Activated T-cell treated with anti-CD3 and anti-CD28 coated beads for 48 hours (primary cell): Measurements from ENCODE around the gene SERINC2.
"Not testable (repeated sequence)": the region's sequence is repeated elsewhere in the genome, so short reads cannot be mapped to it uniquely, and the experiment has no call there.

ENCODE experiments used
- DNase-seq: peaks from one replicate; pipeline ENCODE4 v3.0.0-alpha.2; 2020; ENCODE audit warnings: low read depth

The SERINC2 gene

GRCh38 chr1:31471452-31472313 lies 58.7 kb downstream of the SERINC2 start:
- peak; percentile 3 for DNase-seq

- DNase-seq: not testable (repeated sequence)
Measured at GRCh38 chr1:31472314-31472651, 59.3 kb downstream of the SERINC2 start.

GRCh38 chr1:31472673-31473072 lies 59.7 kb downstream of the SERINC2 start:
- DNase-seq: not testable (repeated sequence)

- not testable (repeated sequence) for DNase-seq
Measured at GRCh38 chr1:31473508-31473907, 60.5 kb downstream of the SERINC2 start.

- not testable (repeated sequence) for DNase-seq
Measured at GRCh38 chr1:31474567-31474966, 61.6 kb downstream of the SERINC2 start.

GRCh38 chr1:31476891-31477846 lies 64.2 kb downstream of the SERINC2 start:
- DNase-seq: no peak

GRCh38 chr1:31478167-31478566 lies 65.2 kb downstream of the SERINC2 start:
- no peak for DNase-seq

GRCh38 chr1:31479811-31480210 lies 66.8 kb downstream of the SERINC2 start:
- no peak for DNase-seq

- not testable (repeated sequence) for DNase-seq
Measured at GRCh38 chr1:31480426-31480825, 67.4 kb downstream of the SERINC2 start.

- no peak for DNase-seq
Measured at GRCh38 chr1:31482482-31483011, 69.5 kb downstream of the SERINC2 start.

- no peak for DNase-seq
Measured at GRCh38 chr1:31483012-31483946, 70.3 kb downstream of the SERINC2 start.
